Breast epithelium (tissue), 4 donors: ENCODE data around the gene MEIKIN. TPM values are rescaled to one million over a fixed set of nuclear protein-coding genes. Genes with fewer than 3 reads are reported as not detected.

Source experiments
- DNase-seq, 2 donors: peaks; one replicate each; pipeline ENCODE4 v3.0.0-alpha.2; 2019; ENCODE audit warnings: low spot score in 2 of 2
- H3K27ac ChIP-seq, 2 donors: fragments of 200-600 bp; sonication (generic) in 1 of 2; one replicate each; pipeline ENCODE4 v1.5.1; 2016 to 2019; ENCODE audit warnings: mild to moderate bottlenecking in 1 of 2
- H3K27me3 ChIP-seq, 2 donors: fragments of 200-600 bp; sonication (generic) in 1 of 2; one replicate each; pipeline versions ENCODE4 v1.5.1 to v1.6.0; 2017 to 2019; ENCODE audit warnings: control low read depth in 1 of 2, mild to moderate bottlenecking in 1 of 2
- H3K36me3 ChIP-seq: fragments of 200-600 bp; one replicate; pipeline ENCODE4 v1.5.1; 2019
- H3K4me1 ChIP-seq, 2 donors: fragments of 200-600 bp; sonication (generic); one replicate each; pipeline ENCODE4 v1.5.1; 2016 to 2019; ENCODE audit warnings: control low read depth in 1 of 2
- H3K4me3 ChIP-seq, 3 donors: fragments of 200-600 bp; sonication (generic); 1 replicate in 2 of 3; 2 replicates in 1 of 3; pipeline ENCODE4 v1.5.1; 2016 to 2019; ENCODE audit warnings: mild to moderate bottlenecking in 3 of 3, moderate library complexity in 2 of 3
- H3K9me3 ChIP-seq, 2 donors: fragments of 200-600 bp; sonication (generic) in 1 of 2; one replicate each; pipeline ENCODE4 v1.5.1; 2016 to 2019; ENCODE audit warnings: control low read depth in 1 of 2
- POLR2A ChIP-seq: fragments of 450-650 bp; IDR thresholded peaks from one replicate; pipeline ENCODE4 v1.6.1; 2016; ENCODE audit warnings: antibody characterized with exemption, mild to moderate bottlenecking, moderate library complexity
- POLR2AphosphoS5 ChIP-seq, 3 donors: sonication (generic); formaldehyde crosslinking; IDR thresholded peaks; one replicate each; pipeline ENCODE4 v1.6.1; 2017; ENCODE audit warnings: antibody characterized with exemption in 3 of 3
- intact Hi-C: fragments of 100-400 bp; cut with DNase I; formaldehyde crosslinking; loops from one replicate; pipeline ENCODE4 v1.15.1; 2023; ENCODE audit warnings: low total_unique reads
- total RNA-seq, 3 donors: library from RNA; depleted of rRNA; stranded (reverse); fragments of >200 nt; gene quantifications; one replicate each; pipeline ENCODE4 v1.1.0, GENCODE V29; 2016
- TF ChIP-seq, protein P1 (sequence below), 3 donors: fragments of 450-650 bp; IDR thresholded peaks; one replicate each; pipeline ENCODE4 v1.5.1; 2016 to 2017; ENCODE audit warnings: antibody characterized with exemption in 3 of 3, mild to moderate bottlenecking in 3 of 3, moderate library complexity in 3 of 3

The MEIKIN gene
- total RNA-seq, 3 donors from 2014 or later: not detected

DNA sequence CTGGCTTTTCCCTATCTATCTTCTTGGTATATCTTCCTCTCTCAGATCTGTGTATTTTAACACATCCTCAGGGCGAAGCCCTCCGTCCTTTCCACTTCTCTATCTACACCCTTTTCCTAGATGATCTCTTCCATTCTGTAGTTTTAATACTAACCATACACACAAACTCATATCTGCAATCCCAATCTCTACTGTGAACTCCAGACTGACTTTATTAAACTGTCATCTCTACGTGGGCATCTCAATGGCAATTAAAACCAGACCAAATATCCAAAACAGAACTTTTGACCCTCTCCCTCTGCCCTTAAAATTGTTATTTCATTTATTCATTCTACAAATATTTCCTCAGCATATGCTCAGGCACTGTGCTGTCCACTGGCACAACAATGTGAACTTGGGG is 155.7 kb downstream of the MEIKIN start:
- intact Hi-C loops: loop anchor here (10.0 kb wide), 1 partner anchor 155 kb away; the partner anchor contains the start of gene RAPGEF6
- H3K4me1 ChIP-seq: no peaks in the 10 kb centered on the region

DNA sequence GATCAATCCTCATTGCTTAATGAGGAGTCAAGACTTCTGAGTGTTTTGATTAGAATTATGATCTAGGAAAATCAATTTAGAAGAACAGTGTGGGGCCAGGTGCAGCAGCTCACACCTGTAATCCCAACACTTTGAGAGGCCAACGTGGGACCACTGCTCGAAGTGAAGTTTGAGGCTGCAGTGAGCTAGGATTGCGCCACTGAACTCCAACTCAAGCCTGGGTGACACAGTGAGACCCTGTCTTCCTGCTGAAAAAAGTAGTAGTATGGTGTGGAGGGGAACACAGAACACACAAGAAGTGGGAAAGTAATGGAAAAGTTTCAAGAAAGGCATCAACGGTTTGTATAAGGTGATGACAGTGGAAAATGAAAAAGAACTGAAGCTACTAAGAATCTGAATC is 157.7 kb downstream of the MEIKIN start:
- Histone ChIP-seq H3K4me3 (no peak overlapping the region), H3K4me1 (no peaks in the 10 kb centered on the region), H3K36me3 (no peaks in the 10 kb centered on the region), H3K27ac (no peak overlapping the region), H3K9me3 (no peaks in the 10 kb centered on the region), H3K27me3 (no peaks in the 10 kb centered on the region)
- TF ChIP-seq, protein P1, sequence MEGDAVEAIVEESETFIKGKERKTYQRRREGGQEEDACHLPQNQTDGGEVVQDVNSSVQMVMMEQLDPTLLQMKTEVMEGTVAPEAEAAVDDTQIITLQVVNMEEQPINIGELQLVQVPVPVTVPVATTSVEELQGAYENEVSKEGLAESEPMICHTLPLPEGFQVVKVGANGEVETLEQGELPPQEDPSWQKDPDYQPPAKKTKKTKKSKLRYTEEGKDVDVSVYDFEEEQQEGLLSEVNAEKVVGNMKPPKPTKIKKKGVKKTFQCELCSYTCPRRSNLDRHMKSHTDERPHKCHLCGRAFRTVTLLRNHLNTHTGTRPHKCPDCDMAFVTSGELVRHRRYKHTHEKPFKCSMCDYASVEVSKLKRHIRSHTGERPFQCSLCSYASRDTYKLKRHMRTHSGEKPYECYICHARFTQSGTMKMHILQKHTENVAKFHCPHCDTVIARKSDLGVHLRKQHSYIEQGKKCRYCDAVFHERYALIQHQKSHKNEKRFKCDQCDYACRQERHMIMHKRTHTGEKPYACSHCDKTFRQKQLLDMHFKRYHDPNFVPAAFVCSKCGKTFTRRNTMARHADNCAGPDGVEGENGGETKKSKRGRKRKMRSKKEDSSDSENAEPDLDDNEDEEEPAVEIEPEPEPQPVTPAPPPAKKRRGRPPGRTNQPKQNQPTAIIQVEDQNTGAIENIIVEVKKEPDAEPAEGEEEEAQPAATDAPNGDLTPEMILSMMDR (IDR thresholded peaks at IDR 0.05): no peak
- TF ChIP-seq POLR2A (no peak), POLR2AphosphoS5 (IDR thresholded peaks at IDR 0.05) (no peak)
- DNase-seq: no peak
- intact Hi-C loops: no loop called here

More for the DNA sequence above, 155.7 kb downstream of the MEIKIN start:
- no peaks in the 10 kb centered on the region for H3K27me3 ChIP-seq
- H3K36me3 ChIP-seq: no peaks in the 10 kb centered on the region
- H3K9me3 ChIP-seq: no peaks in the 10 kb centered on the region
- no peak overlapping the region for H3K4me3 ChIP-seq
- TF ChIP-seq, protein P1 (IDR thresholded peaks at IDR 0.05): no peak
- TF ChIP-seq POLR2A (no peak), POLR2AphosphoS5 (IDR thresholded peaks at IDR 0.05) (no peak)
- H3K27ac ChIP-seq: no peak overlapping the region
- no peak for DNase-seq

DNA sequence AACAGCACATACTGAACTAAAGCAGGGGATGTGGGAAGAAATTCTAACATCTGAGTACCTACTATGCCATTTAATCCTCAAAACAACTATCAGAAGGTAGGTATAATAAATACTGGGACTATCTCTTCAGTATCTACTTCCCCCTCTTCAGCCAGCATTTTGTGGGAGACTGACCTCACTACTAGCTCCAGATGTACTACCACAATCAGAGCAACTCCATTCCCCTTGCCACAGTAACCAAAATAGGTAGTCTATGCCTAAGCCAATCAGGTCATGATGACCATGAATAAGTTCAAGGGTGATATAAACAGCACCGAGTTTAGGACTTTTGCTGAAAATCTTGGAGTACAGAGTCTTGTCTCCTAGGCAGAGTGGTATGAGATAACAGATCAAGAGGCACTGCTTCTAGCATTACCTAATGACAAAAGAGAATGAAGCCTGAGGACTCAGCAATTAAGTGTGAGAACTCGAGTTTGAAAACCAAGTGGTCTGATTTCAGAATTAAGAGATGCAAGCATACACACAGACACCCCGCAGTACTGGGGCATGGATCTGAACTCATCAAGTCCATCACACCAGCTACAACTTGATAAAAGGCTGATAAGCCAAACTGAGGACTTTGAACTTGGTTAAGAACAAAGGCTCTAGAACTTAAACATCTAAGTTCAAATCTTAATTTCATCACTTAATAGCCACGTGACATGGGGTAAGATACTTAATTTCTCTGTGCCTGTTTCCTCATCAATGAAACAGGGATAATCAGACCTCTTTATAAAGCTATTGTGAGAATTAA is 158.4 kb downstream of the MEIKIN start:
- Histone ChIP-seq H3K4me3 (no peak overlapping the region), H3K36me3 (no peaks in the 10 kb centered on the region), H3K27ac (no peak overlapping the region), H3K27me3 (no peaks in the 10 kb centered on the region), H3K9me3 (no peaks in the 10 kb centered on the region), H3K4me1 (no peaks in the 10 kb centered on the region)
- TF ChIP-seq POLR2AphosphoS5 (IDR thresholded peaks at IDR 0.05) (no peak), POLR2A (no peak)
- TF ChIP-seq, protein P1 (IDR thresholded peaks at IDR 0.05): no peak
- intact Hi-C loops: no loop called here
- no peak for DNase-seq

DNA sequence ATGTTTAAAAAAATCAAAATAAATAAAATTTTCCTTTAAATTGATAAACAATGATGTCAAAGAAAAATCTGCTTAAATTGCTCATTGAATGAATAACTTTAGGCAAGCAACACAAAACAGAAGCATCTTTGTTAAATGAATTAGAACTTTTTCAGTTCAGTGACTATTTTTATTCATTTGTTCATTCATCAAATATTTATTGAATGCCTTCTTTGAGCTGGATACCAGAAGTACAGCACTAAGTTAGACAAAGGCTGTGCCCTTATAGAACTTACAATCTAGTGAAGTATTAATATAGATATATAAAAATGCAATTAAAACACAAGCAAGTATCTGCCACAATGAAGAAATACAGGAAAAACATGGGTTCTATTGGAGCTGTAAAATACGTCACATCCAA is 159.4 kb downstream of the MEIKIN start:
- Histone ChIP-seq H3K4me3 (no peak overlapping the region), H3K9me3 (no peaks in the 10 kb centered on the region), H3K4me1 (no peaks in the 10 kb centered on the region), H3K27ac (no peak overlapping the region), H3K27me3 (no peaks in the 10 kb centered on the region), H3K36me3 (no peaks in the 10 kb centered on the region)
- DNase-seq: no peak
- intact Hi-C loops: no loop called here
- TF ChIP-seq POLR2AphosphoS5 (IDR thresholded peaks at IDR 0.05): no peak
- TF ChIP-seq POLR2A: no peak
- TF ChIP-seq, protein P1 (IDR thresholded peaks at IDR 0.05): no peak

DNA sequence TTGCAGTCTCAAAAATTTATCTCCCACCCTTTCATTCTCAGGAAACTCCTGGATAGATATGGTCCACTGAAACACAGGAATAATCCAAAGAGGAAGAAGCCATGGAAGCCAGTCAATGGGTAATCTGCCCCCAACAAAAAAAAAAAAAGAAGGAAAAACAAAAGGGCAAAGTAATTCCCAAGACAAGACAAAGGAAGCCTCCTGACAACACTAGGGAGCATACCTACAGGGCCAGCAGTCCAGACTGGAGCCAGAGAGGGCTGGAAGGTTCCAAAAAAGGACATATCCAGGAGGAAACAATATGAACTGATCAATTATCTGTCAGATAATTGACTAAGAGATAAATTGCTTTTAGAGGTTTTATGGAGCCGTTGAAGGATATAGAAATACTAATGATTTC is 161.6 kb downstream of the MEIKIN start:
- Histone ChIP-seq H3K27me3 (no peaks in the 10 kb centered on the region), H3K4me3 (no peak overlapping the region), H3K9me3 (no peaks in the 10 kb centered on the region), H3K36me3 (no peaks in the 10 kb centered on the region), H3K27ac (no peak overlapping the region), H3K4me1 (no peaks in the 10 kb centered on the region)
- intact Hi-C loops: no loop called here
- DNase-seq: no peak
- TF ChIP-seq, protein P1 (IDR thresholded peaks at IDR 0.05): no peak
- TF ChIP-seq POLR2A (no peak), POLR2AphosphoS5 (IDR thresholded peaks at IDR 0.05) (no peak)
